ENCODE data around the gene KHDC4. TPM values are rescaled to one million over a fixed set of nuclear protein-coding genes. Genes with fewer than 3 reads are reported as not detected.
"Not testable (repeated sequence)": the region's sequence is repeated elsewhere in the genome, so short reads cannot be mapped to it uniquely, and the experiment has no call there.

The KHDC4 gene
- total RNA-seq, 2 experiments from 2014 or later, result 63.8 to 71.4 TPM

- ChIA-PET CTCF (interaction anchor here (0.9 to 6.8 kb wide), 12 partner anchors 9 to 133 kb away, joined by 3 to 61 read pairs (median 4); no protein-coding TSS in a partner anchor), POLR2A (interaction anchor here (0.6 to 4.4 kb wide), 29 partner anchors 10 to 571 kb away, joined by 3 to 68 read pairs (median 5); partner anchors contain the start of genes ARHGEF2, GON4L, RIT1 and SMG5)
- no peak overlapping the region for H3K4me3 Mint-ChIP-seq
- DNase-seq, result no peak
- H3K27me3 Mint-ChIP-seq, result no peaks in the 10 kb centered on the region
- H3K9me3 Mint-ChIP-seq, result no peaks in the 10 kb centered on the region
- no peak overlapping the region for H3K27ac Mint-ChIP-seq
- peaks cover 34% of the 10 kb centered on the region for H3K36me3 Mint-ChIP-seq (ENCODE audit: low read depth)
- peaks cover 50% of the 10 kb centered on the region for H3K4me1 Mint-ChIP-seq
Observed at GRCh38 chr1:155933591-155934096, 569 bp downstream of the KHDC4 start.

- POLR2A ChIA-PET, result interaction anchor here (0.6 to 4.4 kb wide), 10 partner anchors 12 to 566 kb away, joined by 3 to 68 read pairs (median 6); partner anchors contain the start of genes ARHGEF2, GON4L and SYT11
- no peaks in the 10 kb centered on the region for H3K9me3 Mint-ChIP-seq
- H3K4me3 Mint-ChIP-seq, result peak overlapping the region; percentile 58
- H3K27ac Mint-ChIP-seq, result peak overlapping the region; percentile 41
- no peaks in the 10 kb centered on the region for H3K27me3 Mint-ChIP-seq
- peaks cover 44% of the 10 kb centered on the region for H3K36me3 Mint-ChIP-seq (ENCODE audit: low read depth)
- CTCF ChIA-PET, result interaction anchor here (0.5 to 6.8 kb wide), 11 partner anchors 9 to 782 kb away, joined by 3 to 61 read pairs (median 4); no protein-coding TSS in a partner anchor
- peaks cover 48% of the 10 kb centered on the region for H3K4me1 Mint-ChIP-seq
- DNase-seq, result no peak
Observed at GRCh38 chr1:155932487-155932886, 1.7 kb downstream of the KHDC4 start.

- no peak overlapping the region for H3K27ac Mint-ChIP-seq
- no peaks in the 10 kb centered on the region for H3K9me3 Mint-ChIP-seq
- DNase-seq, result no peak
- H3K36me3 Mint-ChIP-seq (ENCODE audit: low read depth), result peaks cover 47% of the 10 kb centered on the region
- H3K27me3 Mint-ChIP-seq, result no peaks in the 10 kb centered on the region
- ChIA-PET POLR2A (interaction anchor here (1.0 to 4.4 kb wide), 9 partner anchors 12 to 134 kb away, joined by 3 to 68 read pairs (median 6); partner anchors contain the start of genes ARHGEF2, GON4L and SYT11), CTCF (interaction anchor here (0.5 to 6.8 kb wide), 8 partner anchors 8 to 781 kb away, joined by 3 to 61 read pairs (median 4); no protein-coding TSS in a partner anchor)
- peaks cover 48% of the 10 kb centered on the region for H3K4me1 Mint-ChIP-seq
- peak overlapping the region; percentile 50 for H3K4me3 Mint-ChIP-seq
Observed at GRCh38 chr1:155932081-155932480, 2.1 kb downstream of the KHDC4 start.

GRCh38 chr1:155931332-155932038 is 2.7 kb downstream of the KHDC4 start:
- ChIA-PET POLR2A (interaction anchor here (1.2 to 4.4 kb wide), 7 partner anchors 13 to 135 kb away, joined by 3 to 68 read pairs (median 6); partner anchors contain the start of gene ARHGEF2), CTCF (interaction anchor here (1.0 to 6.8 kb wide), 7 partner anchors 8 to 59 kb away, joined by 3 to 61 read pairs (median 4); no protein-coding TSS in a partner anchor)
- no peak for DNase-seq
- Mint-ChIP-seq H3K9me3 (no peaks in the 10 kb centered on the region), H3K27me3 (no peaks in the 10 kb centered on the region), H3K27ac (peak overlapping the region; percentile 48), H3K4me1 (peaks cover 51% of the 10 kb centered on the region), H3K4me3 (peak overlapping the region; percentile 49), H3K36me3 (ENCODE audit: low read depth) (peaks cover 53% of the 10 kb centered on the region)

- ChIA-PET POLR2A (interaction anchor here (1.0 to 1.5 kb wide), 8 partner anchors 13 to 59 kb away, joined by 3 to 6 read pairs (median 3); no protein-coding TSS in a partner anchor), CTCF (interaction anchor here (1.0 to 6.8 kb wide), 3 partner anchors 47 to 59 kb away, joined by 3 to 61 read pairs (median 5); no protein-coding TSS in a partner anchor)
- not testable (repeated sequence) for H3K27ac Mint-ChIP-seq, DNase-seq, H3K9me3 Mint-ChIP-seq, H3K27me3 Mint-ChIP-seq
- peaks cover 61% of the 10 kb centered on the region for H3K36me3 Mint-ChIP-seq (ENCODE audit: low read depth)
- peak overlapping the region; percentile 49 for H3K4me3 Mint-ChIP-seq
- H3K4me1 Mint-ChIP-seq, result peaks cover 49% of the 10 kb centered on the region
Observed at GRCh38 chr1:155930725-155931124, 3.5 kb downstream of the KHDC4 start.

GRCh38 chr1:155929057-155929456 is 5.2 kb downstream of the KHDC4 start:
- DNase-seq, result no peak
- H3K4me1 Mint-ChIP-seq, result peaks cover 49% of the 10 kb centered on the region
- H3K27me3 Mint-ChIP-seq, result no peaks in the 10 kb centered on the region
- peaks cover 70% of the 10 kb centered on the region for H3K36me3 Mint-ChIP-seq (ENCODE audit: low read depth)
- no peaks in the 10 kb centered on the region for H3K9me3 Mint-ChIP-seq
- H3K4me3 Mint-ChIP-seq, result no peak overlapping the region
- POLR2A ChIA-PET, result no interaction called here
- H3K27ac Mint-ChIP-seq, result no peak overlapping the region
- CTCF ChIA-PET, result interaction anchor here (6.8 kb wide), 1 partner anchor 61 kb away, joined by 61 read pairs; no protein-coding TSS in a partner anchor

GRCh38 chr1:155925506-155925905 is 8.7 kb downstream of the KHDC4 start:
- ChIA-PET POLR2A (no interaction called here), CTCF (interaction anchor here (0.9 kb wide), 1 partner anchor 51 kb away, joined by 3 read pairs; no protein-coding TSS in a partner anchor)
- no peaks in the 10 kb centered on the region for H3K27me3 Mint-ChIP-seq
- H3K9me3 Mint-ChIP-seq, result no peaks in the 10 kb centered on the region
- peaks cover 32% of the 10 kb centered on the region for H3K4me1 Mint-ChIP-seq
- no peak overlapping the region for H3K4me3 Mint-ChIP-seq
- no peak overlapping the region for H3K27ac Mint-ChIP-seq
- no peak for DNase-seq
- H3K36me3 Mint-ChIP-seq (ENCODE audit: low read depth), result peaks cover 79% of the 10 kb centered on the region

GRCh38 chr1:155920717-155921116 is 13.5 kb downstream of the KHDC4 start:
- CTCF ChIA-PET, result interaction anchor here (1.6 kb wide), 1 partner anchor 146 kb away, joined by 4 read pairs; no protein-coding TSS in a partner anchor
- Mint-ChIP-seq H3K36me3 (ENCODE audit: low read depth) (peaks cover 73% of the 10 kb centered on the region), H3K27ac (no peak overlapping the region), H3K4me3 (no peak overlapping the region), H3K27me3 (no peaks in the 10 kb centered on the region), H3K4me1 (peaks cover 13% of the 10 kb centered on the region), H3K9me3 (no peaks in the 10 kb centered on the region)
- DNase-seq, result no peak
- POLR2A ChIA-PET, result interaction anchor here (1.2 kb wide), 1 partner anchor 14 kb away, joined by 4 read pairs; the partner anchor contains the start of gene KHDC4

GRCh38 chr1:155919801-155920200 is 14.4 kb downstream of the KHDC4 start:
- no peak for DNase-seq
- H3K9me3 Mint-ChIP-seq, result no peaks in the 10 kb centered on the region
- ChIA-PET CTCF (no interaction called here), POLR2A (interaction anchor here (1.1 kb wide), 1 partner anchor 35 kb away, joined by 3 read pairs; no protein-coding TSS in a partner anchor)
- no peak overlapping the region for H3K4me3 Mint-ChIP-seq
- H3K27me3 Mint-ChIP-seq, result no peaks in the 10 kb centered on the region
- peaks cover 72% of the 10 kb centered on the region for H3K36me3 Mint-ChIP-seq (ENCODE audit: low read depth)
- H3K4me1 Mint-ChIP-seq, result peaks cover 13% of the 10 kb centered on the region
- H3K27ac Mint-ChIP-seq, result no peak overlapping the region

- POLR2A ChIA-PET, result interaction anchor here (1.1 kb wide), 1 partner anchor 36 kb away, joined by 3 read pairs; no protein-coding TSS in a partner anchor
- Mint-ChIP-seq H3K36me3 (ENCODE audit: low read depth) (peaks cover 75% of the 10 kb centered on the region), H3K4me3 (no peak overlapping the region), H3K27ac (no peak overlapping the region), H3K27me3 (no peaks in the 10 kb centered on the region), H3K9me3 (no peaks in the 10 kb centered on the region), H3K4me1 (peaks cover 13% of the 10 kb centered on the region)
- CTCF ChIA-PET, result interaction anchor here (0.7 kb wide), 2 partner anchors 68 to 257 kb away, joined by 3 read pairs; no protein-coding TSS in a partner anchor
- no peak for DNase-seq
Observed at GRCh38 chr1:155918660-155919059, 15.6 kb downstream of the KHDC4 start.

- POLR2A ChIA-PET, result interaction anchor here (1.2 kb wide), 1 partner anchor 20 kb away, joined by 3 read pairs; the partner anchor contains the start of gene KHDC4
Observed at GRCh38 chr1:155913969-155914757, 20.1 kb downstream of the KHDC4 start.

GRCh38 chr1:155912056-155912536 is 22.1 kb downstream of the KHDC4 start:
- ChIA-PET CTCF (interaction anchor here (0.6 to 0.7 kb wide), 2 partner anchors 26 to 78 kb away, joined by 3 read pairs; no protein-coding TSS in a partner anchor), POLR2A (interaction anchor here (1.3 to 2.9 kb wide), 3 partner anchors 22 to 64 kb away, joined by 3 to 14 read pairs (median 5); partner anchors contain the start of genes KHDC4 and SYT11)
- peak overlapping the region; percentile 98 for H3K4me3 Mint-ChIP-seq
- DNase-seq, result no peak
- peaks cover 33% of the 10 kb centered on the region for H3K4me1 Mint-ChIP-seq
- peaks cover 70% of the 10 kb centered on the region for H3K36me3 Mint-ChIP-seq (ENCODE audit: low read depth)
- H3K27ac Mint-ChIP-seq, result peak overlapping the region; percentile 97
- H3K27me3 Mint-ChIP-seq, result no peaks in the 10 kb centered on the region
- no peaks in the 10 kb centered on the region for H3K9me3 Mint-ChIP-seq

More at GRCh38 chr1:155913969-155914757, 20.1 kb downstream of the KHDC4 start:
- Mint-ChIP-seq H3K9me3 (no peaks in the 10 kb centered on the region), H3K4me1 (peaks cover 27% of the 10 kb centered on the region), H3K4me3 (no peak overlapping the region), H3K36me3 (ENCODE audit: low read depth) (peaks cover 72% of the 10 kb centered on the region), H3K27me3 (no peaks in the 10 kb centered on the region), H3K27ac (no peak overlapping the region)
- CTCF ChIA-PET, result interaction anchor here (1.1 kb wide), 1 partner anchor 18 kb away, joined by 4 read pairs; no protein-coding TSS in a partner anchor
- DNase-seq, result no peak
